ENCODE data around the gene CD46. TPM values are rescaled to one million over a fixed set of nuclear protein-coding genes. Genes with fewer than 3 reads are reported as not detected.
"Not testable (repeated sequence)": the region's sequence is repeated elsewhere in the genome, so short reads cannot be mapped to it uniquely, and the experiment has no call there.

CD46 gene
- total RNA-seq, 2 donors from 2014 or later: 148 to 282 TPM

- Histone ChIP-seq H3K27ac (peak overlapping the region; percentile 9), H3K9ac (ENCODE audit: low read depth in 2 of 2, low read length in 2 of 2) (no peak overlapping the region), H3K9me3 (no peaks in the 10 kb centered on the region), H3K36me3 (no peaks in the 10 kb centered on the region), H3K4me1 (peaks cover 4% of the 10 kb centered on the region), H3K27me3 (no peaks in the 10 kb centered on the region), H3K4me3 (no peak overlapping the region)
- DNase-seq: peak; percentile 25
- intact Hi-C loops (cut with DNase I): no loop called here
- TF ChIP-seq CTCF (IDR thresholded peaks at IDR 0.05): no peak
These were observed 2.9 kb upstream of the CD46 start for GRCh38 chr1:207748737-207749528.

DNA sequence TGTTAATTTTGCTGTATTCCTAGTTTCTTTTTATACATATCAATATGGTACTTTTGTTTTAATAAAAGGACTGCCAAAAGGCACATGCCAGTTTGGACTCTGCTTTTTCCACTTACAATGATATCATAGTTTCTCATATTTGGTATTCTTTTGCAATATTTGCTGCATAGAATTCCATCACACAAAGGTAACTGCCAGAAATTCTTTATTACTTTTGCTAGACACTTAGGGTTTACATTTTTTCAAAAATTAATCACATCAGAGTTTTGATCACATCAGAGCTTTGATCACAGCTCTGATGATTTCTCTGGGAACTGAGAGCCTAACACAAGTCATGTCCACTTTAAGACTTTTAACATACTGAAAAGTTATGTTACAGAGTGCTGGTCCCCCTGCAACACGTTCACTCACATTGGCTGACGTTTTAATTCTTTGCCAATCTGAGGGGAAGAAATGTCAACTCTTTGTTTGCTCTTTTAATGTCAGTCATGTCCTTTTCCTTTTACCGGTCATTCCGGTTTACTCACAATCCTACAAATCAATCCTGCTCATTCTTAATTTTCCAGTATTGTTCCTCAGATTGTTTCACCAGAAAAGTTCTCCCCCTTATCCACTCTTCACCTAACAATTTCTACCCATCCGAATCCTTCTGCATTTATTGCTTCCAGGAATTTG, 1.1 kb upstream of the CD46 start:
- Histone ChIP-seq H3K27me3 (no peaks in the 10 kb centered on the region), H3K27ac (peak overlapping the region; percentile 97), H3K9ac (ENCODE audit: low read depth in 2 of 2, low read length in 2 of 2) (peak overlapping the region in 1 of 2 donors; percentile 74), H3K4me1 (peaks cover 7% of the 10 kb centered on the region), H3K4me3 (peak overlapping the region; percentile 87), H3K9me3 (no peaks in the 10 kb centered on the region), H3K36me3 (no peaks in the 10 kb centered on the region)
- no peak for TF ChIP-seq CTCF (IDR thresholded peaks at IDR 0.05)
- DNase-seq: no peak
- intact Hi-C loops (cut with DNase I): no loop called here

DNA sequence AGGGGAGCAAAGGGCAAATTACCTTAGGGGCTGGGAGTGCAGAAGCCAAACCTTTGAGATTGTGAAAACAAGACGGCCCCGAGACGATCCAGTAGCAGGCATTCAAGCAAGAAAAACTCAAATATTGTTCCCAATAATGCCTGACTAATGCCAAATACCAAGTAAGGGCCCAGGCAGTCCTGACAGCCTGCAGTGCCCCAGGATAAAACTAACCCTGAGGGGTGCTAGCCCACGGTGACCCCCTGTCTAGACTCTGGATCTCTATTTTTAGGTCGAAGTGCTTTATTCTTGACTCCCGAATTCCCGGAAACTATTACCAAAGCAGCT, 428 bp upstream of the CD46 start:
- peak; percentile 27 for DNase-seq

DNA sequence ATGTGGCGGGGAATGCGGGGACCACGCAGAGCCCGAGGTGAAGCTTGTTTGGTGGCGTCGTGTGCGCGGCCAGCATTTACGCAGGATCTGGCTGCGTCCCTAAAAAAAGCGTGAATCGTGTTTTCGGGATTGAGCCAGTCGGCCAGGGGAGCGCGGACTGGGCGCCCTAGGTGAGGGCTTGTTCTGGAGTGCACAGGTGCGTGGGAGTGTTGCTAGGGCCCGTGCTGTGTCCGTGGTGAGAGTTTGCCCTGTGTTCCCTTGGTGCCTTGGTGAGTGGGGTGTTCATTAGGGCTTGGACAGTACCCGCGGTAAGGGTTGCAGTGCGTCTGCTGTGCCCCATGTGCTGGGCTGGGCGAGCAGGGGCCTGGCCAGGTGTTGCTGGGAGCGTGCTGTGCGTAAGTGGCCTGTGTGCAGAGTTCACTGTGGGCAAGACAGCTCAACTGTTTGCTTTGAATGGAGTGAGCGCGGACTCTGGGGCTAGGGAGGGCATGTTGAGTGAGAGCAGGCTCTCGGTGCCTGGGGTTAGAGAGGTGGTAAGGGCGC, 673 bp downstream of the CD46 start:
- Histone ChIP-seq H3K27me3 (no peaks in the 10 kb centered on the region), H3K27ac (peak overlapping the region; percentile 97), H3K4me3 (peak overlapping the region; percentile 87), H3K9me3 (no peaks in the 10 kb centered on the region), H3K36me3 (peaks cover 1% of the 10 kb centered on the region), H3K9ac (ENCODE audit: low read depth in 2 of 2, low read length in 2 of 2) (peak overlapping the region; percentile 93 to 95), H3K4me1 (peaks cover 7% of the 10 kb centered on the region)
- TF ChIP-seq CTCF (IDR thresholded peaks at IDR 0.05): no peak
- peak; percentile 80 for DNase-seq
- intact Hi-C loops (cut with DNase I): no loop called here

More for the DNA sequence above, 428 bp upstream of the CD46 start:
- H3K9me3 ChIP-seq; H3K27me3 ChIP-seq; H3K36me3 ChIP-seq; H3K4me1 ChIP-seq; intact Hi-C loops (cut with DNase I): not testable (repeated sequence)
- Histone ChIP-seq H3K9ac (ENCODE audit: low read depth in 2 of 2, low read length in 2 of 2) (peak overlapping the region; percentile 61 to 74), H3K27ac (peak overlapping the region; percentile 97), H3K4me3 (peak overlapping the region; percentile 87)

- H3K27ac ChIP-seq: no peak overlapping the region
- peaks cover 7% of the 10 kb centered on the region for H3K4me1 ChIP-seq
These were observed 1.8 kb downstream of the CD46 start for GRCh38 chr1:207753611-207754010.

More at GRCh38 chr1:207753611-207754010, 1.8 kb downstream of the CD46 start:
- TF ChIP-seq CTCF (IDR thresholded peaks at IDR 0.05): no peak
- Histone ChIP-seq H3K9me3 (no peaks in the 10 kb centered on the region), H3K9ac (ENCODE audit: low read depth in 2 of 2, low read length in 2 of 2) (no peak overlapping the region), H3K4me3 (peak overlapping the region; percentile 87), H3K27me3 (no peaks in the 10 kb centered on the region), H3K36me3 (peaks cover 7% of the 10 kb centered on the region)
- DNase-seq: no peak
- intact Hi-C loops (cut with DNase I): no loop called here

All from colonic mucosa (tissue), 4 donors.